IMR-90 (cell line): Measurements from ENCODE around the gene TMEM63C. TPM values are rescaled to one million over a fixed set of nuclear protein-coding genes. Genes with fewer than 3 reads are reported as not detected.
"Not testable (repeated sequence)": the region's sequence is repeated elsewhere in the genome, so short reads cannot be mapped to it uniquely, and the experiment has no call there.

Source experiments
- ATAC-seq: fragments of 200-7000 bp; cut with Tn5 transposase; 2 replicates; pipeline ENCODE4 v1.9.1; 2020; ENCODE audit warnings: low read depth, mild to moderate bottlenecking, moderate library complexity
- BruUV-seq: library from RNA; stranded (reverse); fragments of 400-500 nt; replicated peaks from 2 replicates; lab custom pipeline; 2021; lab: Mats Ljungman, UMichigan
- CTCF ChIA-PET: fragments of 300-600 bp; formaldehyde crosslinking; extraction: SDS; loops from one replicate; lab custom pipeline; 2021; ENCODE audit warnings: antibody characterized with exemption; lab: Yijun Ruan, JAX
- POLR2A ChIA-PET: fragments of 300-600 bp; sonication (Branson Sonifier 250); formaldehyde crosslinking; loops from one replicate; lab custom pipeline; 2022; ENCODE audit warnings: antibody characterized with exemption; ENCODE audit not compliant: unreplicated experiment; lab: Charles Lee
- DNase-seq: peaks from one replicate; pipeline ENCODE4 v3.0.0; 2013
- H2AFZ ChIP-seq: replicated peaks from 2 replicates; pipeline ENCODE3; 2013; ENCODE audit warnings: low read length, mild to moderate bottlenecking; ENCODE audit not compliant: poor library complexity
- H2AK5ac ChIP-seq: 2 replicates; pipeline ENCODE4 v1.6.1; 2013; ENCODE audit warnings: low read depth, low read length, inconsistent platforms
- H2AK9ac ChIP-seq: replicated peaks from 2 replicates; pipeline ENCODE3; 2013; ENCODE audit warnings: mild to moderate bottlenecking, low read depth, low read length, moderate library complexity; ENCODE audit not compliant: poor library complexity
- H2BK120ac ChIP-seq: 2 replicates; pipeline ENCODE4 v1.6.1; 2013; ENCODE audit warnings: low read depth, low read length, inconsistent platforms
- H2BK15ac ChIP-seq: 3 replicates; pipeline ENCODE4 v1.6.1; 2013; ENCODE audit warnings: low read depth, low read length, inconsistent platforms
- H2BK20ac ChIP-seq: 2 replicates; pipeline ENCODE4 v1.6.1; 2013; ENCODE audit warnings: low read depth, mild to moderate bottlenecking, inconsistent platforms, low read length, moderate library complexity
- H2BK5ac ChIP-seq: 2 replicates; pipeline ENCODE4 v1.6.1; 2013; ENCODE audit warnings: mild to moderate bottlenecking, low read depth, low read length, inconsistent platforms; ENCODE audit not compliant: poor library complexity, severe bottlenecking
- H3K14ac ChIP-seq: replicated peaks from 2 replicates; pipeline ENCODE4 v1.6.1; 2013; ENCODE audit warnings: low read depth, low read length, inconsistent platforms
- H3K18ac ChIP-seq: 2 replicates; pipeline ENCODE4 v1.6.1; 2013; ENCODE audit warnings: low read depth, low read length, control low read depth
- H3K23ac ChIP-seq: 2 replicates; pipeline ENCODE4 v1.6.1; 2013; ENCODE audit warnings: low read depth, low read length, inconsistent platforms
- H3K27ac ChIP-seq: 2 replicates; pipeline ENCODE4 v1.5.1; 2013; ENCODE audit warnings: mild to moderate bottlenecking, control low read depth, low read length; ENCODE audit not compliant: insufficient read depth
- H3K27me3 ChIP-seq: 2 replicates; pipeline ENCODE4 v1.6.1; 2013; ENCODE audit warnings: low read length; ENCODE audit not compliant: control insufficient read depth, insufficient read depth
- H3K36me3 ChIP-seq: 2 replicates; pipeline ENCODE4 v1.6.1; 2013; ENCODE audit warnings: low read length, mixed read lengths; ENCODE audit not compliant: control insufficient read depth, insufficient read depth
- H3K4ac ChIP-seq: 2 replicates; pipeline ENCODE4 v1.6.1; 2013; ENCODE audit warnings: low read depth, low read length, inconsistent platforms
- H3K4me1 ChIP-seq: 2 replicates; pipeline ENCODE4 v1.6.1; 2013; ENCODE audit warnings: low read length, mixed read lengths; ENCODE audit not compliant: control insufficient read depth, insufficient read depth
- H3K4me2 ChIP-seq: 2 replicates; pipeline ENCODE4 v1.6.1; 2013; ENCODE audit warnings: low read depth, mild to moderate bottlenecking, control low read depth, low read length, moderate library complexity
- H3K4me3 ChIP-seq: 2 replicates; pipeline ENCODE4 v1.5.1; 2013; ENCODE audit warnings: low read depth, mild to moderate bottlenecking, control low read depth, low read length, moderate library complexity; ENCODE audit not compliant: insufficient read depth
- H3K56ac ChIP-seq: 2 replicates; pipeline ENCODE4 v1.6.1; 2013; ENCODE audit warnings: low read length, inconsistent platforms; ENCODE audit not compliant: insufficient read depth; ENCODE audit errors: extremely low read depth
- H3K79me1 ChIP-seq, 2 experiments: 2 replicates each; pipeline ENCODE4 v1.6.1; 2013; ENCODE audit warnings: low read length in 2 of 2, inconsistent platforms in 1 of 2, low read depth in 1 of 2
- H3K9ac ChIP-seq: 2 replicates; pipeline ENCODE4 v1.6.1; 2013; ENCODE audit warnings: low read depth, low read length, control low read depth
- H3K9me1 ChIP-seq: 2 replicates; pipeline ENCODE4 v1.6.1; 2013; ENCODE audit warnings: low read length, inconsistent platforms; ENCODE audit not compliant: insufficient read depth
- H3K9me3 ChIP-seq: 2 replicates; pipeline ENCODE4 v1.6.1; 2013; ENCODE audit warnings: low read length; ENCODE audit not compliant: control insufficient read depth, insufficient read depth
- H4K20me1 ChIP-seq: 2 replicates; pipeline ENCODE4 v1.6.1; 2013; ENCODE audit warnings: low read length, inconsistent platforms; ENCODE audit not compliant: insufficient read depth
- H4K5ac ChIP-seq: 2 replicates; pipeline ENCODE4 v1.6.1; 2013; ENCODE audit warnings: mild to moderate bottlenecking, low read depth, low read length, control low read depth
- H4K8ac ChIP-seq, 2 experiments: 2 replicates each; pipeline ENCODE4 v1.6.1; 2013; ENCODE audit warnings: low read depth in 2 of 2, low read length in 2 of 2, control low read depth in 1 of 2, inconsistent platforms in 1 of 2
- H4K91ac ChIP-seq: 2 replicates; pipeline ENCODE4 v1.6.1; 2013; ENCODE audit warnings: low read depth, low read length, inconsistent platforms; ENCODE audit not compliant: insufficient read depth
- FOS ChIP-seq: fragments of 150-350 bp; IDR thresholded peaks from 2 replicates; pipeline ENCODE4 v1.6.1; 2016; ENCODE audit warnings: low read depth, low read length
- RAD21 ChIP-seq: IDR thresholded peaks from 2 replicates; pipeline ENCODE4 v1.6.1; 2012; ENCODE audit warnings: low read length, improper control_type of control experiment
- RFX5 ChIP-seq: IDR thresholded peaks from 2 replicates; pipeline ENCODE4 v1.8.0; 2012; ENCODE audit warnings: low read depth, mild to moderate bottlenecking, low read length, moderate library complexity
- SMC3 ChIP-seq: fragments of 150-350 bp; IDR thresholded peaks from 2 replicates; pipeline ENCODE4 v1.6.1; 2016; ENCODE audit warnings: low read depth, mild to moderate bottlenecking, antibody characterized with exemption, low read length, moderate library complexity
- WGBS, 2 experiments: methylation state at CpG; one replicate each; pipeline versions ENCODE4 v1.1.5 to v1.1.7; 2013; ENCODE audit warnings: missing lambda C conversion rate in 2 of 2; ENCODE audit not compliant: insufficient read length in 1 of 2; ENCODE audit errors: extremely low coverage in 2 of 2; 5-methylcytosine and 5-hydroxymethylcytosine counted together
- dilution Hi-C: fragments of 300-500 bp; cut with HindIII; formaldehyde crosslinking; loops from one replicate; pipeline ENCODE4 v1.14.3; 2018; ENCODE audit warnings: low sequenced_read_pairs; ENCODE audit not compliant: unreplicated experiment
- in situ Hi-C: fragments of 300-500 bp; cut with MboI; formaldehyde crosslinking; loops from 3 replicates; pipeline ENCODE4 v1.14.3; 2019; ENCODE audit warnings: low sequenced_read_pairs, inconsistent platforms, mixed read lengths
- intact Hi-C: fragments of 100-400 bp; cut with micrococcal nuclease; formaldehyde crosslinking; loops from 2 replicates; pipeline ENCODE4 v1.10.0; 2022
- polyA plus RNA-seq, 3 experiments: library from polyadenylated mRNA; depleted of rRNA; stranded (reverse); fragments of >200 nt; gene quantifications; 2 replicates each; pipeline ENCODE4 v1.2.3, GENCODE V29; 2012; ENCODE audit warnings: low replicate concordance in 1 of 3
- total RNA-seq: library from RNA; depleted of rRNA; stranded (reverse); fragments of >200 nt; gene quantifications from 2 replicates; pipeline ENCODE4 v1.2.3, GENCODE V29; 2012

Gene TMEM63C
- total and polyA plus RNA-seq, 2 of the 4 experiments (the other 2 are of a cell fraction): under 0.01 TPM; not detected in 1

DNA sequence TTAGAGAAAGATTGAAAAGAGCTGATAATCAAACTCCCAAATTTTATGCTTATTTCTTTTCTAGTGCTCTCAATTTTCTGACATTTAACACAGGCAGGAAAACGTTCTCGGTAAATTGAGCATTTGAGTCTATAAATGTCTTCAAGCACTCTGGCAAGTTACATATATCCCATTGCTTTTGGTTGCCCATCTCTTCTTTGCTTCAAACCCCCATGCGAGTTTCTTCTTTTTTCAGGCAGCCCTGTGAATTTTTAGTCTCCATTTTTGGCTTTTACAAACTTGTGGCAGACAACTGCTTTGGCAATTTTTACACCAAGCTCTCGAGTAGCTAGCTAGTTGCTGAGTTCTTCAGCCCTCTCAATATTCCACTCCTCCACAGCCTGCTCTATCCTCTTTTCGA, 8.7 kb upstream of the TMEM63C start:
- Histone ChIP-seq H3K79me1 (no peaks in the 10 kb centered on the region), H3K9me1 (no peaks in the 10 kb centered on the region), H3K14ac (no peak overlapping the region), H4K20me1 (no peaks in the 10 kb centered on the region), H3K4me2 (no peak overlapping the region), H2AK9ac (no peak overlapping the region), H2AK5ac (no peak overlapping the region), H3K36me3 (no peaks in the 10 kb centered on the region), H3K18ac (no peak overlapping the region), H2AFZ (no peak overlapping the region), H2BK15ac (no peak overlapping the region), H3K56ac (no peak overlapping the region), H3K23ac (no peak overlapping the region), H3K4me3 (no peak overlapping the region), H4K8ac (no peak overlapping the region), H3K4me1 (no peaks in the 10 kb centered on the region), H2BK120ac (no peak overlapping the region), H3K9me3 (no peaks in the 10 kb centered on the region), H4K5ac (no peak overlapping the region), H4K91ac (no peak overlapping the region), H3K4ac (no peak overlapping the region), H2BK20ac (no peak overlapping the region), H2BK5ac (no peak overlapping the region), H3K27me3 (no peaks in the 10 kb centered on the region), H3K9ac (no peak overlapping the region), H3K27ac (no peak overlapping the region)
- dilution Hi-C loops: no loop called here
- POLR2A ChIA-PET: no interaction called here
- 71% methylated on average over 1 of the region's 5 CpGs; no CpG with 5 or more reads in 1 of the 2 experiments for whole genome bisulfite sequencing, 2 experiments
- CTCF ChIA-PET: interaction anchor here (0.7 kb wide), 1 partner anchor 23 kb away, joined by 4 read pairs; no protein-coding TSS in a partner anchor
- in situ Hi-C loops: no loop called here
- BruUV-seq: no TSS peak
- ATAC-seq (no peak), DNase-seq (no peak)
- TF ChIP-seq RAD21: no peak
- no peak for TF ChIP-seq SMC3
- TF ChIP-seq RFX5: no peak
- no peak for TF ChIP-seq FOS
- intact Hi-C loops: no loop called here

GRCh38 chr14:77173911-77174617, 7.5 kb upstream of the TMEM63C start:
- H3K23ac ChIP-seq, H3K79me1 ChIP-seq, H4K91ac ChIP-seq, H3K27me3 ChIP-seq, H3K27ac ChIP-seq, H3K4me1 ChIP-seq, H3K9me3 ChIP-seq, H3K14ac ChIP-seq, H3K4me2 ChIP-seq, H2BK5ac ChIP-seq, ATAC-seq, H2AK5ac ChIP-seq, CTCF ChIA-PET, H3K56ac ChIP-seq, dilution Hi-C loops, POLR2A ChIA-PET, H3K4me3 ChIP-seq, H2BK15ac ChIP-seq, BruUV-seq, H2AFZ ChIP-seq, H2AK9ac ChIP-seq, H4K5ac ChIP-seq, in situ Hi-C loops, DNase-seq, H4K8ac ChIP-seq, intact Hi-C loops, H3K18ac ChIP-seq, H2BK120ac ChIP-seq, H4K20me1 ChIP-seq, H2BK20ac ChIP-seq, H3K9ac ChIP-seq, H3K9me1 ChIP-seq, H3K4ac ChIP-seq, H3K36me3 ChIP-seq: not testable (repeated sequence)
- no CpG with 5 or more reads among the region's 9 CpGs for WGBS, 2 experiments
